NCI-H146 (cell line): ENCODE results near the gene USB1.

ENCODE experiments used
- DNase-seq: peaks from one replicate; lab custom pipeline; 2025; lab: John Stamatoyannopoulos, UW

Gene USB1

GRCh38 chr16:58034774-58035173 is 33.6 kb downstream of the USB1 start:
- DNase-seq, result no peak

GRCh38 chr16:58035356-58036170 is 34.4 kb downstream of the USB1 start:
- no peak for DNase-seq

- DNase-seq, result no peak
These were observed 35.7 kb downstream of the USB1 start for GRCh38 chr16:58036943-58037342.

- DNase-seq, result no peak
These were observed 36.3 kb downstream of the USB1 start for GRCh38 chr16:58037365-58038057.

- no peak for DNase-seq
These were observed 37.0 kb downstream of the USB1 start for GRCh38 chr16:58038219-58038641.

GRCh38 chr16:58039829-58040495 is 38.8 kb downstream of the USB1 start:
- no peak for DNase-seq

- DNase-seq, result no peak
These were observed 39.3 kb downstream of the USB1 start for GRCh38 chr16:58040496-58040846.

- no peak for DNase-seq
These were observed 39.9 kb downstream of the USB1 start for GRCh38 chr16:58040945-58041627.

GRCh38 chr16:58041628-58041955 is 40.4 kb downstream of the USB1 start:
- DNase-seq, result no peak

GRCh38 chr16:58042001-58042885 is 41.0 kb downstream of the USB1 start:
- DNase-seq, result no peak

- DNase-seq, result no peak
These were observed 41.8 kb downstream of the USB1 start for GRCh38 chr16:58042886-58043515.

GRCh38 chr16:58043571-58044155 is 42.5 kb downstream of the USB1 start:
- DNase-seq, result no peak

GRCh38 chr16:58044266-58045019 is 43.2 kb downstream of the USB1 start:
- no peak for DNase-seq

GRCh38 chr16:58045096-58045495 is 43.9 kb downstream of the USB1 start:
- no peak for DNase-seq

- DNase-seq, result no peak
These were observed 45.1 kb downstream of the USB1 start for GRCh38 chr16:58046054-58046881.

- DNase-seq, result no peak
These were observed 45.7 kb downstream of the USB1 start for GRCh38 chr16:58046936-58047335.

GRCh38 chr16:58047557-58048348 is 46.5 kb downstream of the USB1 start:
- DNase-seq, result no peak
